Ishikawa (cell line): ENCODE data around the gene LRRC15.
A peak's percentile ranks its signal among the peaks of the same experiment; 100 is the strongest.

Experiments used
- CEBPB ChIP-seq: IDR thresholded peaks from 2 replicates; pipeline ENCODE4 v1.6.1; 2012
- CREB1 ChIP-seq: IDR thresholded peaks from 2 replicates; pipeline ENCODE4 v1.6.1; 2012; ENCODE audit warnings: low read depth
- EGR1 ChIP-seq: IDR thresholded peaks from 2 replicates; pipeline ENCODE4 v1.6.1; 2012
- EP300 ChIP-seq: IDR thresholded peaks from 2 replicates; pipeline ENCODE4 v1.6.1; 2012; ENCODE audit warnings: borderline replicate concordance
- FOXM1 ChIP-seq: IDR thresholded peaks from 2 replicates; pipeline ENCODE4 v1.6.1; 2012; ENCODE audit warnings: low read depth, borderline replicate concordance
- NFIC ChIP-seq: IDR thresholded peaks from 2 replicates; pipeline ENCODE4 v1.6.1; 2012
- RAD21 ChIP-seq: IDR thresholded peaks from 2 replicates; pipeline ENCODE4 v1.6.1; 2012; ENCODE audit warnings: low read depth
- TAF1 ChIP-seq: IDR thresholded peaks from 2 replicates; pipeline ENCODE4 v1.6.1; 2012; ENCODE audit warnings: low read depth, mild to moderate bottlenecking
- TCF12 ChIP-seq: IDR thresholded peaks from 2 replicates; pipeline ENCODE4 v1.6.1; 2012; ENCODE audit warnings: low read depth
- TEAD4 ChIP-seq: IDR thresholded peaks from 2 replicates; pipeline ENCODE4 v1.6.1; 2012
- YY1 ChIP-seq: IDR thresholded peaks from 2 replicates; pipeline ENCODE4 v1.6.1; 2012; ENCODE audit warnings: low read depth
- ZBTB7A ChIP-seq: IDR thresholded peaks from 2 replicates; pipeline ENCODE4 v1.6.1; 2012; ENCODE audit warnings: low read depth
- TF ChIP-seq, protein P1 (sequence below): IDR thresholded peaks from 2 replicates; pipeline ENCODE4 v1.6.1; 2012; ENCODE audit warnings: low read depth, mild to moderate bottlenecking
- TF ChIP-seq, protein P2 (sequence below): IDR thresholded peaks from 2 replicates; pipeline ENCODE4 v1.6.1; 2012
- TF ChIP-seq, protein P3 (sequence below): IDR thresholded peaks from 2 replicates; pipeline ENCODE4 v1.6.1; 2012

The LRRC15 gene

DNA sequence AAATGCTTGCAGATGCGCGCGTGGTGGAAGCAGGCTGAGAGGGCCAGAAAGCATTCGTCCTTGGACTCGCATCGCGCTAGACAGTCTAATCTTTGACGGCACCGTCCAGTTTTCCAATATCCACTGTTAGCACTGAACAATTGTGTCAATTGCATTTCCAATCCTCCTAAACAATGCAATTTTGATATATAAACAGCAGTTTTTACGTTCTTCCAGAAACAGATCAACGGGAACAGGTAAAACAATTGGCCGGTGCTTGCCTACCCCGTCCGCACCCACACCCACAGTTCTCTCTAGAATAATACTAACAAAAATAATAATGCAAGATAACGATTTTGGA, 35.6 kb downstream of the LRRC15 start:
- TF ChIP-seq CEBPB (no peak), EP300 (no peak), NFIC (no peak), ZBTB7A (no peak), TAF1 (no peak), EGR1 (no peak), TCF12 (no peak)
- TF ChIP-seq, protein P1, sequence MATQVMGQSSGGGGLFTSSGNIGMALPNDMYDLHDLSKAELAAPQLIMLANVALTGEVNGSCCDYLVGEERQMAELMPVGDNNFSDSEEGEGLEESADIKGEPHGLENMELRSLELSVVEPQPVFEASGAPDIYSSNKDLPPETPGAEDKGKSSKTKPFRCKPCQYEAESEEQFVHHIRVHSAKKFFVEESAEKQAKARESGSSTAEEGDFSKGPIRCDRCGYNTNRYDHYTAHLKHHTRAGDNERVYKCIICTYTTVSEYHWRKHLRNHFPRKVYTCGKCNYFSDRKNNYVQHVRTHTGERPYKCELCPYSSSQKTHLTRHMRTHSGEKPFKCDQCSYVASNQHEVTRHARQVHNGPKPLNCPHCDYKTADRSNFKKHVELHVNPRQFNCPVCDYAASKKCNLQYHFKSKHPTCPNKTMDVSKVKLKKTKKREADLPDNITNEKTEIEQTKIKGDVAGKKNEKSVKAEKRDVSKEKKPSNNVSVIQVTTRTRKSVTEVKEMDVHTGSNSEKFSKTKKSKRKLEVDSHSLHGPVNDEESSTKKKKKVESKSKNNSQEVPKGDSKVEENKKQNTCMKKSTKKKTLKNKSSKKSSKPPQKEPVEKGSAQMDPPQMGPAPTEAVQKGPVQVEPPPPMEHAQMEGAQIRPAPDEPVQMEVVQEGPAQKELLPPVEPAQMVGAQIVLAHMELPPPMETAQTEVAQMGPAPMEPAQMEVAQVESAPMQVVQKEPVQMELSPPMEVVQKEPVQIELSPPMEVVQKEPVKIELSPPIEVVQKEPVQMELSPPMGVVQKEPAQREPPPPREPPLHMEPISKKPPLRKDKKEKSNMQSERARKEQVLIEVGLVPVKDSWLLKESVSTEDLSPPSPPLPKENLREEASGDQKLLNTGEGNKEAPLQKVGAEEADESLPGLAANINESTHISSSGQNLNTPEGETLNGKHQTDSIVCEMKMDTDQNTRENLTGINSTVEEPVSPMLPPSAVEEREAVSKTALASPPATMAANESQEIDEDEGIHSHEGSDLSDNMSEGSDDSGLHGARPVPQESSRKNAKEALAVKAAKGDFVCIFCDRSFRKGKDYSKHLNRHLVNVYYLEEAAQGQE: no peak

DNA sequence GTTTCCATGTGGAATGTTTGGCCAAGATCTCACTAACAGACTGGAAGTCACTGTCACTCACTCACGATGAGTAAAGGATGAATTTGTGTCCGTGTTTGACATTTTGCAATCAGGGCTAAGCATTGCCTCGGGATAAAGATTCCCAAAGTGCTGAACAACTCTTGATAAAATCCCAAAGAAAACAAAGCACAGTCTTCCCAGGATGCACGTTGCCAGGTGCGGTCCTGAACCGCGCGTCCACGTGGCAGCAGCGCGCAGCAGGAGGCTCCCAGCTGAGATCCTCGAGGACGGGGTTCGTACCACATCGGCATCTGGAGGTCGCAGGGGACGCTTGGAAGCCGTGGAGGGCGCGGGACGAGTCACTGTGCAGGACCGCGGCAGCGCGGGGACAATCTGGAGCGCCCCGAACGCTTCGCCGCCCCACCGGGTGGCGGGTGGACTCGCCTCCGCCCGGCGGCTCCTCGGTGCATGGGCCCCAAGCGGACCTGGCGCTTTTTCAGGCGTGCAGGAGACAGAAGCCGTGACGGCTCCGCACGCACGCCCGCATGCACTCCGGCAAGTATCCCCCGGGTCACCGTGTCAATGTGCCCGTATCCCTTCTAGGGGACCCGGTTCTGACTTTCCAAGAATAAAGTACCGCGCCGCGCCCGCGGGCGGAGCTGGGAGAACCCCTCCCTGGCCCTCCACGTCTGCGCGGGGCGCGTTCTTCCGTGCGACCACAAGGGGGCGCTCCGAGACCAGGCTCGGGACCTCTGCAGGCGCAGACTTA, 36.1 kb downstream of the LRRC15 start:
- no peak for TF ChIP-seq CEBPB
- TF ChIP-seq CREB1: no peak
- peak; percentile 86; the same call in 1 of the 2 replicates for TF ChIP-seq ZBTB7A
- TF ChIP-seq, protein P2, sequence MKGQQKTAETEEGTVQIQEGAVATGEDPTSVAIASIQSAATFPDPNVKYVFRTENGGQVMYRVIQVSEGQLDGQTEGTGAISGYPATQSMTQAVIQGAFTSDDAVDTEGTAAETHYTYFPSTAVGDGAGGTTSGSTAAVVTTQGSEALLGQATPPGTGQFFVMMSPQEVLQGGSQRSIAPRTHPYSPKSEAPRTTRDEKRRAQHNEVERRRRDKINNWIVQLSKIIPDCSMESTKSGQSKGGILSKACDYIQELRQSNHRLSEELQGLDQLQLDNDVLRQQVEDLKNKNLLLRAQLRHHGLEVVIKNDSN: peak; percentile 78
- TF ChIP-seq, protein P3, sequence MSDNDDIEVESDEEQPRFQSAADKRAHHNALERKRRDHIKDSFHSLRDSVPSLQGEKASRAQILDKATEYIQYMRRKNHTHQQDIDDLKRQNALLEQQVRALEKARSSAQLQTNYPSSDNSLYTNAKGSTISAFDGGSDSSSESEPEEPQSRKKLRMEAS: peak; percentile 99
- TF ChIP-seq YY1: no peak
- TF ChIP-seq, protein P1: no peak
- TF ChIP-seq TCF12: no peak; the same call in 1 of the 2 replicates
- no peak for TF ChIP-seq TAF1
- peak; percentile 38; the same call in 1 of the 2 replicates for TF ChIP-seq TEAD4
- TF ChIP-seq FOXM1: no peak
- TF ChIP-seq RAD21: peak; percentile 98

DNA sequence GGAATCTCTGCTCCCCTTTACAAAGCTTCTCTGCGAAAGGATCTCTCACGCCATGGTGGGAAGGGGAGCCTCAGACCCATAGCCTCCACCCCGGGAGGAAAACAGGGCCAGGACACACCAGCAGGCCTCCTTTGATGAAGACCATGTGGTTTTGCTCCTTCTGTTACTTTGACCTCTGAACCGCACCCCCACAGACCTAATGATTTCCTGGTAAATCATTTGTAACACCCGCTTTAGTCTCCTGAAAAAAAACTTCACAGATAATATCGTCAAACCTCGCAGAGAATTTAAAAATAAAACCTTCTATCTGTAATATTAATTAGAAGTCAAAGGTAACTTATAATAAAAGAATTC, 36.7 kb downstream of the LRRC15 start:
- no peak for TF ChIP-seq TEAD4
- no peak for TF ChIP-seq RAD21
- TF ChIP-seq TCF12: no peak
- TF ChIP-seq EGR1: no peak
- no peak for TF ChIP-seq EP300
- TF ChIP-seq, protein P3: no peak
- TF ChIP-seq ZBTB7A: no peak
- TF ChIP-seq YY1: no peak
- TF ChIP-seq, protein P1: no peak
- no peak for TF ChIP-seq CEBPB
- no peak for TF ChIP-seq FOXM1
- TF ChIP-seq NFIC: no peak
- TF ChIP-seq, protein P2: no peak
- no peak for TF ChIP-seq TAF1
- TF ChIP-seq CREB1: no peak

DNA sequence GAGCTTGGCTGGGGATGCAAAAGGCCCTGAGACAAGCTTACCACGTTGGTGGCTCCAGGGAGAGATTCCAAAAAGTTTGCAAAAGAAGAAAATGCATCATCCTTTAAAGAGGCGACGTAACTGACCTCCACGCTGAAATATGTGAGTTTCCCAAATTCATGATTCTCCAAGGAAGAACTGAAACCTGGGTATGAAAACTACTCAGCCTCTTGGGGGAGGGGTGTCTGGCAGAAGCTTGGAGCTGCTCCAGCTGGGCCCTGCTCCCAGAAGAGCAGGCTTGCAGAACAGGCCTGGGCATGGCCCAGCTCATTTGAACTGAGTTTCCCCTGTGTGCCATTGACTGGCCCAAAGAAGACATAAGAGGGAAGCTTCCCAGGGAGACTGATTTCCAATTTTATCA, 39.0 kb downstream of the LRRC15 start:
- TF ChIP-seq ZBTB7A: no peak
- TF ChIP-seq EGR1: no peak
- no peak for TF ChIP-seq CREB1
- no peak for TF ChIP-seq NFIC
- TF ChIP-seq FOXM1: no peak
- no peak for TF ChIP-seq EP300
- TF ChIP-seq, protein P2: no peak
- no peak for TF ChIP-seq TEAD4
- TF ChIP-seq, protein P1: no peak
